Uterus (tissue), 2 donors: ENCODE measurements around the gene PRKG1.

ENCODE experiments used
- CTCF ChIP-seq, 4 experiments: fragments of 200-600 bp in 2 of 4; fragments of 450-650 bp in 2 of 4; sonication (generic) in 2 of 4; IDR thresholded peaks; one replicate each; pipeline ENCODE4 v1.5.1; 2016 to 2019; ENCODE audit warnings: antibody characterized with exemption in 4 of 4, mild to moderate bottlenecking in 2 of 4, moderate library complexity in 1 of 4
- POLR2A ChIP-seq, 2 donors: fragments of 450-650 bp; IDR thresholded peaks; one replicate each; pipeline ENCODE4 v1.6.1; 2016; ENCODE audit warnings: antibody characterized with exemption in 2 of 2, mild to moderate bottlenecking in 1 of 2, moderate library complexity in 1 of 2

GRCh38 chr10:52048051-52048450 is 973.8 kb downstream of the PRKG1 start:
- TF ChIP-seq POLR2A (IDR thresholded peaks at IDR 0.05) (no peak), CTCF (IDR thresholded peaks at IDR 0.05) (no peak)
